Measurements from ENCODE around the gene RRM2. TPM values are rescaled to one million over a fixed set of nuclear protein-coding genes. Genes with fewer than 3 reads are reported as not detected.

The RRM2 gene
- total RNA-seq, 1 donor, result 45.8 TPM

DNA sequence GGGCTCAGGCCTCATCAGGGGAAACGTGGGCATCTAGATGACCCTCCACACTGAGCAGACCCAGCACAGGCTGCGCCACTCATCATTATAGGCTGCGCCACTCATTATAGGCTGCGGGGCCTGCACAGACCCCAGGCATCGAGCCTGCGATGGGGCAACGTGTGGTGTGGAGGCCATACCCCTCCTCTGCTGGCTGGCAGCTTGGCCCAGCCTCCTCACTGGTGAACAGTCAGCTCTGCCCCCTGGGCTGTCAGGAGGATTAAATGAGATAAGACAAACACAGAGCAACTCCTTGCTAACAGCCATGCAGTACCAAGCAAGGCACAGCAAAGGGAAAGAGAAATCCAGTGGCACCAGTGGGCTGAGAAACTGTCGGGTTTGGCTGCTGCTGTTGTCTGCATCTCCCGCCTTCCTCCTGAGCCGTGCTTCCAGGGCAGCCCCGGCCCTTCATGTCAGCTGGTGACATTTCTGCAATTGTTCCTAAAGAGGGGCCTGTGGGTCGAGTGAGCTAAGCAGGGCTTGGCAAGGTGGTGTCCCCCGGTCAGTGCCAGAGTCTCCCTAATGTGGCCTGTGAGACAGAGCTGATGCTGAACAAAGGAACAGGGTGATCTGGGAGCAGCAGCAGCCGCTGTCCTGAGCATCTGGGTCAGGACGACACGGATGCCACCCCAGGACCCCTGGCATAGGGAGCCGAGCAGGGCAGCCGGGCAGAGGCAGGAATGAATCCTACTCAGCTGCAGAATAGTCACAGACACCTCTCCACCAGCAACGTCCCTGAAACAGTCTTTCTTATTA, 48.7 kb downstream of the RRM2 start:
- TF ChIP-seq, protein P1, sequence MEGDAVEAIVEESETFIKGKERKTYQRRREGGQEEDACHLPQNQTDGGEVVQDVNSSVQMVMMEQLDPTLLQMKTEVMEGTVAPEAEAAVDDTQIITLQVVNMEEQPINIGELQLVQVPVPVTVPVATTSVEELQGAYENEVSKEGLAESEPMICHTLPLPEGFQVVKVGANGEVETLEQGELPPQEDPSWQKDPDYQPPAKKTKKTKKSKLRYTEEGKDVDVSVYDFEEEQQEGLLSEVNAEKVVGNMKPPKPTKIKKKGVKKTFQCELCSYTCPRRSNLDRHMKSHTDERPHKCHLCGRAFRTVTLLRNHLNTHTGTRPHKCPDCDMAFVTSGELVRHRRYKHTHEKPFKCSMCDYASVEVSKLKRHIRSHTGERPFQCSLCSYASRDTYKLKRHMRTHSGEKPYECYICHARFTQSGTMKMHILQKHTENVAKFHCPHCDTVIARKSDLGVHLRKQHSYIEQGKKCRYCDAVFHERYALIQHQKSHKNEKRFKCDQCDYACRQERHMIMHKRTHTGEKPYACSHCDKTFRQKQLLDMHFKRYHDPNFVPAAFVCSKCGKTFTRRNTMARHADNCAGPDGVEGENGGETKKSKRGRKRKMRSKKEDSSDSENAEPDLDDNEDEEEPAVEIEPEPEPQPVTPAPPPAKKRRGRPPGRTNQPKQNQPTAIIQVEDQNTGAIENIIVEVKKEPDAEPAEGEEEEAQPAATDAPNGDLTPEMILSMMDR (IDR thresholded peaks at IDR 0.05; ENCODE audit: insufficient read depth, low read depth, low read length), result no peak
- H3K4me3 ChIP-seq (ENCODE audit: low read depth, low read length), result no peak overlapping the region
- no peak for DNase-seq (ENCODE audit: low read depth)

DNA sequence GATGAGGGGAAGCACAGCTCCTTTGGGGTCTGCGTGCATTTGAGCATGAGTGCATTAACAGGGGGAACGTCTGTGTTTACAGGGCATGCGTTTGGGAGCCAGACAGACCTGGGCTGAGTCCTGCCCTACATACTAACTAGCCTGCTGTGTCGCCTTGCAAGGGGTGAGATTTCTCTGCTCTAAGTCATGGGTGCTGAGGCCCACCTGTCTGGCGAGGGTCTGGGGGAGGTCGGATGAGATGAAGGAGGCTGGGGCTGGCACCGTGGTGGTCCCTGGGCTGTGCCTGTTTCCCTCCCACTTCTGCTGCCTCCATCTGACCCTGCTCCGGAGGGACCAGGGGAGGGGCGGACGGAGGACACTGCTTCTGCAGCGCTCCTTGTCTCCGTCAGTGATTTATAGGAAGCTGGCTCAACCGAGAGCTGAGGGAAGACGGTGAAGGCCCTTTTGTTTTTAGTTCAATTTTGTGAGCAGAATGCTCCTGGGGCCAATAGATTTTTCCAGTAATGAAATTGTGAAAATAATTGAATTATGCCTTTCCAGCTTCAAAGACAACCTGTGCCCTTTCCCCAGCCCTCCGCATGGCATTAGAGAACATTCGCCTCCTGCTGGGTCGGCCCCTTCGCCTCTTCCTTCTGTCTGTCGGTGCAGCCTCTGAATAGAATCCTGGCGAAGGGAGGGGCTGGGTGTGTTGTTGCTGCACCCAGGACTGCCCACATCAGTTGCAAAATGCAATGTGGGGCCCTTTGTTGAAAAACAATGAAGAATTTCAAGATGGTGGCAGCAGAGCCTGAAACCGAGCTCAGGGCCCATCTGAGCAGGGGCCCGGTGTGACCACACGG, 49.7 kb downstream of the RRM2 start:
- no peak for DNase-seq (ENCODE audit: low read depth)
- no peak overlapping the region for H3K4me3 ChIP-seq (ENCODE audit: low read depth, low read length)
- TF ChIP-seq, protein P1 (IDR thresholded peaks at IDR 0.05; ENCODE audit: insufficient read depth, low read depth, low read length), result no peak

DNA sequence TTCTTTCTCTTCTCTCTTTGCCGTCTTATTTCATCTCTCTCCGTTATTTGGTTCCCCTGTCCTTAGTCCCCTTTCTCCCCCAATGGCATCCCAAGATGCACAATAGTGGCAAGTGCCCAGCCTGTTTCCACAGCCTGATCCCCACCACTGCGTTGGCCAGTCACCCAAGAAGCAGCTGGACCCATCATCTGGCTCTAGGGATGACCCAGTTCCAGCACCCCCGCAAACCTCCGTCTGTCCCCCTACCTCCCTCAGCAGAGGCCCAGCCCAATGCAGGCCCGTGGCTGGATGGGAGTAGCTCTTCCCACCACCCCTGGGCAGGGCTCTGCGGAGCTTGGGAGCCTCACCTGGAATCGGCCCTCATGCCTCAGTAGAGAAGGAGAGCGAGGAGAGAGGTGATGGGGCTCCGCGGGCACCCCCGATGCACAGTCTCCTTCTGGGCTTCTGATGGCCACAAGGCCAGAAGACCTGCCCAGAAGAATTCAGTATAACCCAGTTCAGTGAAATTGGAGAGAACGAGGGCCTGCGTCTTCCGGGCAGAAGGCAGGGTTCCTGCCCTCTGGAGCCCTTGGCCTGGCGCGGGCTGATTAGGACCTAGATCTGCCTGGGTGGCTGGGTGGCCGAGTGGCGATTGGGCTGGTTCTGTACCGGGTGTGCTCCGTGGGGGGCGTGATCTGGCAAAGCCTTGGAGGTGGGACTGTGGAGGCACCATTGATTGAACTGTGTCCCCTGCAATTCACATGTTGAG, 50.9 kb downstream of the RRM2 start:
- TF ChIP-seq, protein P1 (IDR thresholded peaks at IDR 0.05; ENCODE audit: insufficient read depth, low read depth, low read length), result no peak

DNA sequence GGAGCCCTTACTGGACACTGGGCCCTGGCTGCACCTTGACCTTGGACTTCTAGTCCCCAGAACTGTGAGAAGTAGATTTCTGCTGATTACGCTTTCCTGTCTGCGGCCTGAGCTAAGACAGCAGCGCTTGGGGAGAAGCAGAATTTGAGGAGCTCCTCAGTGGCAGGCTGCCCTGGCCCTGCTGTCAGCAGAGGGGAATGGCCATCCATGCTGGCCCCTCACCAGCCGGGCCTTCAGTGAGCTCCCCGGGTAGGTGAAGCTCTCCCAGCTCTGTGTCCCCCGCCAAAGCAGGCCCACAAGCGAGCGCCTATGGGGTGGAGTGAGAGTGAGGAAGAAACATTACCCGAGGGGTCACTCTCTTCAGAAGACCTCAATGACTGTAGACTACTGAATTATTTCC, 51.6 kb downstream of the RRM2 start:
- TF ChIP-seq, protein P1 (IDR thresholded peaks at IDR 0.05; ENCODE audit: insufficient read depth, low read depth, low read length), result no peak
- DNase-seq (ENCODE audit: low read depth), result no peak
- no peak overlapping the region for H3K4me3 ChIP-seq (ENCODE audit: low read depth, low read length)

More for the DNA sequence above, 50.9 kb downstream of the RRM2 start:
- no peak overlapping the region for H3K4me3 ChIP-seq (ENCODE audit: low read depth, low read length)
- DNase-seq (ENCODE audit: low read depth), result no peak

DNA sequence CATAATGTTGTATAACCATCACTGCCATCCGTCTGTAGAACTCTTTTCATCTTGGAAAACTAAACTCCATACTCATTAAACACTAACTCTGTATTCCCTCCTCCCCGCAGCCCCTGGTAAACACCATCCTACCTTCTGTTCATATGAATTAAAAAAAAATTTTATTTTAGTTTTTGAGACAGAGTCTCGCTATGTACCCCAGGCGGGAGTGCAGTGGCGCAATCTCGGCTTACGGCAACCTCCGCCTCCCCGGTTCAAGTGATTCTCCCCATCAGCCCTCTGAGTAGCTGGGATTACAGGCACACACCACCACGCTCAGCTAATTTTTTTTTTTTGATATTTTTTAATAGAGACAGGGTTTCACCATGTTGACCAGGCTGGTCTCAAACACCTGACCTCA, 52.9 kb downstream of the RRM2 start:
- TF ChIP-seq, protein P1 (IDR thresholded peaks at IDR 0.05; ENCODE audit: insufficient read depth, low read depth, low read length), result no peak
- DNase-seq (ENCODE audit: low read depth), result no peak
- H3K4me3 ChIP-seq (ENCODE audit: low read depth, low read length), result no peak overlapping the region

DNA sequence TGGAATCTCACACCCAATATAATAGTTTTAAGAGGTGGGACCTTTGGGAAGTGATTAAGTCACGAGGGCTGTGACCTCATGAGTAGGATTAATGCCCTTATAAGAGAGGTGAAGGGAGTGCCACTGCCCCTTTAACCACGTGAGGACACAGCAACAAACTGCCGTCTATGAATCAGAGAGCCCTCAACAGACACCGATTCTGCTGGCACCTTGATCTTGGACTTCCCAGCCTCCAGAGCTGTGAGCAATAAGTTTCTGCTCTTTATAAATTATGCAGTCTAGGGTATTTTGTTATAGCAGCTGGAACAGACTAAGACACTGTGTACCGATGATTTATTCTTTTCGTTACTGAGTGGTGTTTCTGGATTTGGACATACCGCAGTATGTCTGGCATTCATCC, 56.2 kb downstream of the RRM2 start:
- no peak overlapping the region for H3K4me3 ChIP-seq (ENCODE audit: low read depth, low read length)
- TF ChIP-seq, protein P1 (IDR thresholded peaks at IDR 0.05; ENCODE audit: insufficient read depth, low read depth, low read length), result no peak
- no peak for DNase-seq (ENCODE audit: low read depth)

All from fibroblast of villous mesenchyme (primary cell).